GM12878 (cell line): Measurements from ENCODE around the gene NFASC. TPM values are rescaled to one million over a fixed set of nuclear protein-coding genes. Genes with fewer than 3 reads are reported as not detected.

Experiments used
- ATAC-seq: fragments of 200-7000 bp; cut with Tn5 transposase; 3 replicates; pipeline ENCODE4 v1.9.1; 2020; ENCODE audit warnings: mild to moderate bottlenecking, moderate library complexity
- BruUV-seq: library from RNA; stranded (reverse); fragments of 400-500 nt; replicated peaks from 2 replicates; lab custom pipeline; 2021; lab: Mats Ljungman, UMichigan
- CTCF ChIA-PET: fragments of 300-600 bp; sonication (Branson Sonifier 250); formaldehyde crosslinking; extraction: SDS; loops from one replicate; lab custom pipeline; 2021; ENCODE audit warnings: inconsistent platforms; lab: Yijun Ruan, JAX
- POLR2A ChIA-PET: fragments of 350-600 bp; formaldehyde crosslinking; extraction: SDS; loops from one replicate; lab custom pipeline; 2021; ENCODE audit warnings: inconsistent platforms; lab: Charles Lee
- RAD21 ChIA-PET: fragments of 300-600 bp; sonication (Branson Sonifier 250); formaldehyde crosslinking; loops from one replicate; lab custom pipeline; 2023; ENCODE audit warnings: antibody characterized with exemption; ENCODE audit not compliant: unreplicated experiment; lab: Charles Lee
- SMC1A ChIA-PET: fragments of 300-600 bp; sonication (Branson Sonifier 250); formaldehyde crosslinking; loops from one replicate; lab custom pipeline; 2023; ENCODE audit not compliant: unreplicated experiment, uncharacterized antibody; lab: Charles Lee
- DNase-seq: peaks from one replicate; pipeline ENCODE4 v3.0.0-alpha.2; 2011; ENCODE audit warnings: low read depth, low spot score
- FAIRE-seq: peaks from 3 replicates; lab custom pipeline; 2011; peaks lifted over from hg19 to GRCh38; lab: Jason Lieb, UNC
- H2AFZ ChIP-seq: 2 replicates; pipeline ENCODE4 v1.6.0; 2011; ENCODE audit warnings: low read depth, low read length, control low read depth; ENCODE audit not compliant: control insufficient read depth
- H3K27ac ChIP-seq: 2 replicates; pipeline ENCODE4 v1.5.1; 2011; ENCODE audit warnings: control low read depth; ENCODE audit not compliant: control insufficient read depth, insufficient read depth
- H3K27me3 ChIP-seq, 2 experiments: replicated peaks in 1 of 2; 2 replicates each; pipeline versions ENCODE4 v1.6.0 to v1.6.1; 2011; ENCODE audit warnings: low read length in 1 of 2; ENCODE audit not compliant: control insufficient read depth in 2 of 2, insufficient read depth in 2 of 2
- H3K36me3 ChIP-seq, 2 experiments: 2 replicates each; pipeline ENCODE4 v1.5.1; 2011; ENCODE audit warnings: low read length in 1 of 2; ENCODE audit not compliant: control insufficient read depth in 2 of 2, insufficient read depth in 2 of 2
- H3K4me1 ChIP-seq: 2 replicates; pipeline ENCODE4 v1.6.1; 2011; ENCODE audit warnings: mild to moderate bottlenecking, low read length, moderate library complexity, mixed read lengths; ENCODE audit not compliant: control insufficient read depth, insufficient read depth
- H3K4me2 ChIP-seq: 2 replicates; pipeline ENCODE4 v1.6.0; 2011; ENCODE audit warnings: control low read depth; ENCODE audit not compliant: control insufficient read depth, insufficient read depth
- H3K4me3 ChIP-seq: fragments of 200-600 bp; sonication (generic); 2 replicates; pipeline ENCODE4 v1.5.1; 2016
- H3K79me2 ChIP-seq: 2 replicates; pipeline ENCODE4 v1.6.0; 2011; ENCODE audit warnings: low read length; ENCODE audit not compliant: control insufficient read depth, insufficient read depth
- H3K9ac ChIP-seq: 2 replicates; pipeline ENCODE4 v1.8.0; 2011; ENCODE audit warnings: low read length, control low read depth, mixed read lengths; ENCODE audit not compliant: control insufficient read depth, insufficient read depth
- H3K9me3 ChIP-seq: replicated peaks from 3 replicates; pipeline ENCODE4 v1.5.1; 2011; ENCODE audit warnings: mild to moderate bottlenecking, low read length; ENCODE audit not compliant: control insufficient read depth, insufficient read depth
- H4K20me1 ChIP-seq: 2 replicates; pipeline ENCODE4 v1.6.0; 2011; ENCODE audit not compliant: control insufficient read depth, insufficient read depth
- CREB1 ChIP-seq: IDR thresholded peaks from 2 replicates; pipeline ENCODE4 v1.6.1; 2012; ENCODE audit warnings: low read depth, mild to moderate bottlenecking, inconsistent platforms
- EZH2 ChIP-seq: IDR thresholded peaks from 2 replicates; pipeline ENCODE4 v1.6.1; 2012; ENCODE audit warnings: low read depth, mild to moderate bottlenecking, control low read depth, inconsistent platforms, low read length, borderline replicate concordance; ENCODE audit not compliant: control insufficient read depth
- MAX ChIP-seq: IDR thresholded peaks from 2 replicates; pipeline ENCODE4 v1.6.1; 2012; ENCODE audit warnings: low read depth, low read length, improper control_type of control experiment
- PAX8 ChIP-seq: fragments of 450-650 bp; IDR thresholded peaks from 2 replicates; pipeline ENCODE4 v1.6.1; 2017; ENCODE audit warnings: mild to moderate bottlenecking, moderate library complexity
- WGBS: methylation state at CpG from one replicate; pipeline ENCODE4 v1.1.6; 2016; ENCODE audit warnings: low lambda C conversion rate; ENCODE audit not compliant: insufficient replicate concordance, insufficient coverage; ENCODE audit errors: missing lambda C conversion rate; 5-methylcytosine and 5-hydroxymethylcytosine counted together
- in situ Hi-C: fragments of 300-500 bp; cut with MboI; formaldehyde crosslinking; loops from 9 replicates; pipeline ENCODE4 v1.14.3; 2018; ENCODE audit warnings: mixed read lengths
- intact Hi-C: fragments of 100-400 bp; cut with micrococcal nuclease; formaldehyde crosslinking; loops from one replicate; pipeline ENCODE4 v1.14.2; 2022; ENCODE audit not compliant: unreplicated experiment
- polyA plus RNA-seq, 11 experiments: library from polyadenylated mRNA; depleted of rRNA in 4 of 11; unstranded in 6 of 11; stranded (reverse) in 5 of 11; fragments of >200 nt; fragmentation: Nextera tagmentation in 4 of 11; fragmentation: Illumina TruSeq in 1 of 11; extraction: Ambion mirVana in 4 of 11; extraction: Trizol in 1 of 11; gene quantifications; 1 replicate in 1 of 11; 2 replicates in 10 of 11; pipeline versions ENCODE4 v1.2.1 to v1.2.3, GENCODE V29; 2011 to 2016; ENCODE audit warnings: inconsistent platforms in 2 of 11, missing spikeins in 2 of 11, low read depth in 1 of 11
- total RNA-seq, 4 experiments: library from RNA; depleted of rRNA in 3 of 4; stranded (reverse); fragments of >200 nt in 3 of 4; fragmentation: Illumina TruSeq in 1 of 4; extraction: Trizol in 1 of 4; gene quantifications; 2 replicates each; pipeline versions ENCODE4 v1.2.1 to v1.2.3, GENCODE V29; 2013 to 2021
- TF ChIP-seq, protein P1 (sequence below): IDR thresholded peaks from 2 replicates; pipeline ENCODE4 v1.6.1; 2011; ENCODE audit warnings: borderline replicate concordance, low read depth, mild to moderate bottlenecking, moderate library complexity, low read length; ENCODE audit not compliant: insufficient read depth, poor library complexity, severe bottlenecking

The NFASC gene
- total and polyA plus RNA-seq, 10 of the 15 experiments (the other 5 are each of a cell fraction or from before 2014, with no cell fraction given) = 0.04 to 0.31 (median 0.12) TPM; not detected in 4

- TF ChIP-seq, protein P1, sequence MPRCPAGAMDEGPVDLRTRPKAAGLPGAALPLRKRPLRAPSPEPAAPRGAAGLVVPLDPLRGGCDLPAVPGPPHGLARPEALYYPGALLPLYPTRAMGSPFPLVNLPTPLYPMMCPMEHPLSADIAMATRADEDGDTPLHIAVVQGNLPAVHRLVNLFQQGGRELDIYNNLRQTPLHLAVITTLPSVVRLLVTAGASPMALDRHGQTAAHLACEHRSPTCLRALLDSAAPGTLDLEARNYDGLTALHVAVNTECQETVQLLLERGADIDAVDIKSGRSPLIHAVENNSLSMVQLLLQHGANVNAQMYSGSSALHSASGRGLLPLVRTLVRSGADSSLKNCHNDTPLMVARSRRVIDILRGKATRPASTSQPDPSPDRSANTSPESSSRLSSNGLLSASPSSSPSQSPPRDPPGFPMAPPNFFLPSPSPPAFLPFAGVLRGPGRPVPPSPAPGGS = no peak
- TF ChIP-seq EZH2 = no peak
- TF ChIP-seq, all 136 proteins: peak for 0
Measured at GRCh38 chr1:204896023-204896422, 25.4 kb downstream of the NFASC start (continued).

DNA sequence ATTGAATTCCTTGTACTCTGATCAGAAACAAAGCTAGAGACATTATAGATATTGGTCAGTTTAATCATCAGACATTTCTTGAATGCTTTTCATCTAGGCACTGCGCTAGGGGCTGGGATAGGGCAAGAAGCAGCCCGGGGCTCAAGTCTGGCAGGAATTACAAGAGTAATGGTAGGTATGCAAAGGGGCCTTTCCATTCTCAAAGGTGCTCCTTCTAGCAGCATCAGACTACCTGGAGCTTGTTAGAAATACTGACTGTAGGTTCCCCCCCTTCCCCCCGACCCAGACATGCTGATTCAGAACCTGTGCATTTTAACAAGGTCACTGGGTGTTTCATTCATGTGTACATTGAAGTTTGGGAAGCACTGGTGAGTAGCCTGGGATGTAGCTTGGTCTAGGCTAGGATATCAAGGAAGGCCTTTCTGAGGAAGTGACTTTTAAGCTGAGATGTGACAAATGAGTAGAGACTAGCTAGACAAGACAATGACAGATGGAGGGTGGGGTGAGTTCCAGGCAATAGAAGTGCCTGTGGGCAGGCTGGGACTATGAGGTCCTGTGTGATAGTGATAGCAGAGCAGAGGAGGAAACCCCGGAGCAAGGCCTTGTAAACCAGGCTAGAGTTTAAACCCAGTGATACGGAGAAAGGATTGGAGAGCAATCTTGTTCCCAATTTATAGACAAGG is 26.3 kb downstream of the NFASC start:
- Histone ChIP-seq H3K36me3 (no peaks in the 10 kb centered on the region), H3K9me3 (no peaks in the 10 kb centered on the region), H4K20me1 (no peaks in the 10 kb centered on the region), H3K9ac (no peak overlapping the region), H2AFZ (no peak overlapping the region), H3K4me3 (no peak overlapping the region), H3K79me2 (no peaks in the 10 kb centered on the region), H3K4me2 (no peak overlapping the region), H3K4me1 (no peaks in the 10 kb centered on the region), H3K27me3 (peaks cover 1 to 5% of the 10 kb centered on the region in 2 experiments), H3K27ac (no peak overlapping the region)
- in situ Hi-C loops = no loop called here
- DNase-seq = no peak
- no peak for ATAC-seq
- POLR2A ChIA-PET = interaction anchor here (0.6 kb wide), 1 partner anchor 137 kb away, joined by 5 read pairs; no protein-coding TSS in a partner anchor
- no TSS peak for BruUV-seq
- SMC1A ChIA-PET = interaction anchor here (0.7 kb wide), 1 partner anchor 102 kb away, joined by 3 read pairs; no protein-coding TSS in a partner anchor
- intact Hi-C loops = no loop called here
- WGBS = 20% methylated on average over 5 of the region's 5 CpGs
- TF ChIP-seq PAX8 = no peak
- no peak for TF ChIP-seq MAX
- TF ChIP-seq CREB1 = no peak
- CTCF ChIA-PET = interaction anchor here (1.1 kb wide), 1 partner anchor 45 kb away, joined by 3 read pairs; no protein-coding TSS in a partner anchor
- RAD21 ChIA-PET = no interaction called here
- no peak for FAIRE-seq
